Measurements from ENCODE around the gene MAPRE2.

DNA sequence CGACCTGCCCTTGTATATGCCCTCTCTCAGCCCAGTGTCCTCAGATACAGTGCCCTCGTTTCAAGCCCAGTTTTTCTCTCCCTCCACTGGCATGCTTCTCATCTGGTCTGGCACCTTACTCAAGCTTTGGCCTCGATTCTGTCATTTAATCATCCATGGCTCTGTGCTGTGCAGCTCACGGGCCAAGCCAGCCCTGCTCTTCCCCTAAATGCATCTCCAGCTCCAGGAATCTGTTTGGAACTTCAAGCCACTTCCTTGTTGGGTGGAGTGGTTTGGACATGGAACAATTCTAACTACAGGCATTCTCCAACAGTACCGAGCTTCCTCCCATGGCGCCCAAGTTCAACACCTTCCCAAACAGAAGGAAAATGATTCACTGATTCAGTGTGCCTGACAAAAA is 122.9 kb downstream of the MAPRE2 start:
- TF ChIP-seq, protein P1, sequence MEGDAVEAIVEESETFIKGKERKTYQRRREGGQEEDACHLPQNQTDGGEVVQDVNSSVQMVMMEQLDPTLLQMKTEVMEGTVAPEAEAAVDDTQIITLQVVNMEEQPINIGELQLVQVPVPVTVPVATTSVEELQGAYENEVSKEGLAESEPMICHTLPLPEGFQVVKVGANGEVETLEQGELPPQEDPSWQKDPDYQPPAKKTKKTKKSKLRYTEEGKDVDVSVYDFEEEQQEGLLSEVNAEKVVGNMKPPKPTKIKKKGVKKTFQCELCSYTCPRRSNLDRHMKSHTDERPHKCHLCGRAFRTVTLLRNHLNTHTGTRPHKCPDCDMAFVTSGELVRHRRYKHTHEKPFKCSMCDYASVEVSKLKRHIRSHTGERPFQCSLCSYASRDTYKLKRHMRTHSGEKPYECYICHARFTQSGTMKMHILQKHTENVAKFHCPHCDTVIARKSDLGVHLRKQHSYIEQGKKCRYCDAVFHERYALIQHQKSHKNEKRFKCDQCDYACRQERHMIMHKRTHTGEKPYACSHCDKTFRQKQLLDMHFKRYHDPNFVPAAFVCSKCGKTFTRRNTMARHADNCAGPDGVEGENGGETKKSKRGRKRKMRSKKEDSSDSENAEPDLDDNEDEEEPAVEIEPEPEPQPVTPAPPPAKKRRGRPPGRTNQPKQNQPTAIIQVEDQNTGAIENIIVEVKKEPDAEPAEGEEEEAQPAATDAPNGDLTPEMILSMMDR (IDR thresholded peaks at IDR 0.05; ENCODE audit: low read length): no peak
- TF ChIP-seq EZH2 (optimal IDR thresholded peaks at IDR 0.05; ENCODE audit: low read depth, low read length): no peak
